ENCODE results near the gene THOP1.
A peak's percentile ranks its signal among the peaks of the same experiment; 100 is the strongest.
"Not testable (repeated sequence)": the region's sequence is repeated elsewhere in the genome, so short reads cannot be mapped to it uniquely, and the experiment has no call there.

Gene THOP1

GRCh38 chr19:2782936-2783780 lies 2.1 kb upstream of the THOP1 start, which contains the start of gene SGTA:
Gene SGTA, minus strand, starts transcription at chr19:2783273. Its CDS starts 14,205 bp downstream, at chr19:2769068.
- peak; percentile 96 for DNase-seq

- DNase-seq, result no peak
Observed at GRCh38 chr19:2783781-2784145, 1.5 kb upstream of the THOP1 start.

- DNase-seq, result no peak
Observed at GRCh38 chr19:2787115-2787514, 1.8 kb downstream of the THOP1 start.

- no peak for DNase-seq
Observed at GRCh38 chr19:2788237-2788636, 2.9 kb downstream of the THOP1 start.

GRCh38 chr19:2790194-2790556 lies 4.9 kb downstream of the THOP1 start:
- no peak for DNase-seq

- DNase-seq, result no peak
Observed at GRCh38 chr19:2790557-2791271, 5.4 kb downstream of the THOP1 start.

GRCh38 chr19:2791440-2791839 lies 6.1 kb downstream of the THOP1 start:
- no peak for DNase-seq

GRCh38 chr19:2791876-2792275 lies 6.6 kb downstream of the THOP1 start:
- no peak for DNase-seq

- not testable (repeated sequence) for DNase-seq
Observed at GRCh38 chr19:2792666-2793065, 7.4 kb downstream of the THOP1 start.

- no peak for DNase-seq
Observed at GRCh38 chr19:2793126-2793525, 7.8 kb downstream of the THOP1 start.

GRCh38 chr19:2793577-2793976 lies 8.3 kb downstream of the THOP1 start:
- DNase-seq, result no peak

GRCh38 chr19:2795827-2796658 lies 10.7 kb downstream of the THOP1 start:
- DNase-seq, result no peak

- no peak for DNase-seq
Observed at GRCh38 chr19:2796659-2797266, 11.5 kb downstream of the THOP1 start.

- DNase-seq, result no peak
Observed at GRCh38 chr19:2797280-2797679, 12.0 kb downstream of the THOP1 start.

GRCh38 chr19:2798158-2798685 lies 12.9 kb downstream of the THOP1 start:
- DNase-seq, result no peak

GRCh38 chr19:2798733-2799132 lies 13.4 kb downstream of the THOP1 start:
- no peak for DNase-seq

GRCh38 chr19:2799273-2800020 lies 14.1 kb downstream of the THOP1 start:
- DNase-seq, result no peak

- no peak for DNase-seq
Observed at GRCh38 chr19:2800506-2800905, 15.2 kb downstream of the THOP1 start.

- no peak for DNase-seq
Observed at GRCh38 chr19:2802826-2803225, 17.5 kb downstream of the THOP1 start.

- DNase-seq, result no peak
Observed at GRCh38 chr19:2803486-2804155, 18.3 kb downstream of the THOP1 start.

Data from NCI-H187 (cell line).